H1 (cell line): ENCODE results near the gene TRIM46. TPM values are rescaled to one million over a fixed set of nuclear protein-coding genes. Genes with fewer than 3 reads are reported as not detected.
A peak's percentile ranks its signal among the peaks of the same experiment; 100 is the strongest.

Experiments used
- ASH2L ChIP-seq: fragments of 200-600, 300-600 bp; sonication (generic); IDR thresholded peaks from one replicate; pipeline ENCODE4 v1.7.1; 2017; ENCODE audit warnings: low read length
- BACH1 ChIP-seq: IDR thresholded peaks from 2 replicates; pipeline ENCODE4 v1.6.1; 2012; ENCODE audit warnings: low read length, improper control_type of control experiment
- CBX5 ChIP-seq: fragments of 300-800, 300-1000 bp; sonication (generic); IDR thresholded peaks from 2 replicates; pipeline ENCODE4 v1.7.1; 2016; ENCODE audit warnings: antibody characterized with exemption, low read length, low read depth
- CEBPB ChIP-seq: IDR thresholded peaks from 2 replicates; pipeline ENCODE4 v1.6.1; 2012; ENCODE audit warnings: low read depth, low read length
- CTBP2 ChIP-seq: IDR thresholded peaks from 2 replicates; pipeline ENCODE4 v1.7.0; 2011; ENCODE audit warnings: borderline replicate concordance, mild to moderate bottlenecking, moderate library complexity, mixed read lengths, low read length; ENCODE audit not compliant: insufficient read depth, insufficient read length
- EP300 ChIP-seq, 2 experiments: IDR thresholded peaks; 1 replicate in 1 of 2; 2 replicates in 1 of 2; pipeline ENCODE4 v1.6.1; 2011 to 2012; ENCODE audit warnings: low read depth in 2 of 2, low read length in 2 of 2, mild to moderate bottlenecking in 2 of 2, borderline replicate concordance in 1 of 2, inconsistent platforms in 1 of 2, moderate library complexity in 1 of 2
- HDAC2 ChIP-seq, 2 experiments: fragments of 300-600 bp in 1 of 2; sonication (generic) in 1 of 2; IDR thresholded peaks; 2 replicates each; pipeline ENCODE4 v1.6.1; 2011 to 2012; ENCODE audit warnings: low read depth in 2 of 2, low read length in 2 of 2, mild to moderate bottlenecking in 2 of 2, moderate library complexity in 2 of 2, borderline replicate concordance in 1 of 2, inconsistent platforms in 1 of 2
- HDAC6 ChIP-seq: IDR thresholded peaks from one replicate; pipeline ENCODE4 v1.7.1; 2012; ENCODE audit warnings: low read depth, mild to moderate bottlenecking, inconsistent platforms, low read length, moderate library complexity
- KDM1A ChIP-seq: fragments of 200-600, 300-600 bp; sonication (generic); IDR thresholded peaks from 2 replicates; pipeline ENCODE4 v1.7.1; 2016; ENCODE audit warnings: mild to moderate bottlenecking, low read length, borderline replicate concordance
- MAFK ChIP-seq: IDR thresholded peaks from 2 replicates; pipeline ENCODE4 v1.6.1; 2012; ENCODE audit warnings: low read depth, mild to moderate bottlenecking, improper control_type of control experiment, low read length
- NANOG ChIP-seq: IDR thresholded peaks from 2 replicates; pipeline ENCODE4 v1.6.1; 2011; ENCODE audit warnings: low read length, low read depth, mild to moderate bottlenecking, inconsistent platforms; ENCODE audit not compliant: insufficient read depth, poor library complexity, severe bottlenecking
- POLR2AphosphoS5 ChIP-seq: IDR thresholded peaks from 2 replicates; pipeline ENCODE4 v1.6.1; 2011; ENCODE audit warnings: low read depth, low read length
- POU5F1 ChIP-seq: IDR thresholded peaks from 2 replicates; pipeline ENCODE4 v1.6.1; 2011; ENCODE audit warnings: low read depth, mild to moderate bottlenecking, low read length, moderate library complexity
- RXRA ChIP-seq: IDR thresholded peaks from 2 replicates; pipeline ENCODE4 v1.6.1; 2011; ENCODE audit warnings: low read depth, mild to moderate bottlenecking, low read length, moderate library complexity; ENCODE audit not compliant: insufficient read depth
- SAP30 ChIP-seq: fragments of 300-600 bp; sonication (generic); IDR thresholded peaks from 2 replicates; pipeline ENCODE4 v1.7.1; 2012; ENCODE audit warnings: low read length, moderate library complexity, mild to moderate bottlenecking, inconsistent platforms; ENCODE audit not compliant: insufficient read depth, insufficient replicate concordance
- SIN3A ChIP-seq, 2 experiments: IDR thresholded peaks in 1 of 2; conservative IDR thresholded peaks in 1 of 2; 2 replicates each; pipeline ENCODE4 v1.6.1; 2011 to 2012; ENCODE audit warnings: low read length in 2 of 2, improper control_type of control experiment in 1 of 2, low read depth in 1 of 2, mild to moderate bottlenecking in 1 of 2
- SIX5 ChIP-seq: IDR thresholded peaks from 2 replicates; pipeline ENCODE4 v1.6.1; 2011; ENCODE audit warnings: mild to moderate bottlenecking, low read depth, low read length
- SRF ChIP-seq: IDR thresholded peaks from 2 replicates; pipeline ENCODE4 v1.6.1; 2011; ENCODE audit warnings: mild to moderate bottlenecking, low read depth, low read length, moderate library complexity
- TBP ChIP-seq: IDR thresholded peaks from 2 replicates; pipeline ENCODE4 v1.6.1; 2011; ENCODE audit warnings: low read depth, low read length, improper control_type of control experiment
- TCF12 ChIP-seq: IDR thresholded peaks from 2 replicates; pipeline ENCODE4 v1.6.1; 2011; ENCODE audit warnings: low read depth, mild to moderate bottlenecking, low read length
- TEAD4 ChIP-seq: IDR thresholded peaks from 2 replicates; pipeline ENCODE4 v1.6.1; 2012; ENCODE audit warnings: low read depth, low read length, inconsistent platforms, mixed read lengths
- polyA plus RNA-seq, 7 experiments: library from polyadenylated mRNA; depleted of rRNA in 3 of 7; stranded (reverse) in 5 of 7; unstranded in 2 of 7; fragments of >200 nt in 5 of 7; fragments of 200-250 nt in 2 of 7; gene quantifications; 1 replicate in 5 of 7; 2 replicates in 1 of 7; 4 replicates in 1 of 7; pipeline versions ENCODE4 v1.2.1 to v1.2.3, GENCODE V29; 2011 to 2013; ENCODE audit warnings: missing spikeins in 2 of 7, mixed read lengths in 2 of 7
- total RNA-seq: library from RNA; stranded (reverse); fragmentation: NEBNext Ultra II Directional; extraction: Animal tissue kit (Norgen Biotek cat#: 25700); gene quantifications from 2 replicates; pipeline ENCODE4 v1.2.1, GENCODE V29; 2021
- TF ChIP-seq, protein P1 (sequence below): IDR thresholded peaks from 2 replicates; pipeline ENCODE4 v1.6.1; 2012; ENCODE audit warnings: inconsistent platforms
- TF ChIP-seq, protein P2 (sequence below): IDR thresholded peaks from 2 replicates; pipeline ENCODE4 v1.6.1; 2011; ENCODE audit warnings: low read length, improper control_type of control experiment

Gene TRIM46
- total and polyA plus RNA-seq, 2 of the 8 experiments (the other 6 are each of a cell fraction or from before 2014, with no cell fraction given), result 15.5 to 21.6 TPM

DNA sequence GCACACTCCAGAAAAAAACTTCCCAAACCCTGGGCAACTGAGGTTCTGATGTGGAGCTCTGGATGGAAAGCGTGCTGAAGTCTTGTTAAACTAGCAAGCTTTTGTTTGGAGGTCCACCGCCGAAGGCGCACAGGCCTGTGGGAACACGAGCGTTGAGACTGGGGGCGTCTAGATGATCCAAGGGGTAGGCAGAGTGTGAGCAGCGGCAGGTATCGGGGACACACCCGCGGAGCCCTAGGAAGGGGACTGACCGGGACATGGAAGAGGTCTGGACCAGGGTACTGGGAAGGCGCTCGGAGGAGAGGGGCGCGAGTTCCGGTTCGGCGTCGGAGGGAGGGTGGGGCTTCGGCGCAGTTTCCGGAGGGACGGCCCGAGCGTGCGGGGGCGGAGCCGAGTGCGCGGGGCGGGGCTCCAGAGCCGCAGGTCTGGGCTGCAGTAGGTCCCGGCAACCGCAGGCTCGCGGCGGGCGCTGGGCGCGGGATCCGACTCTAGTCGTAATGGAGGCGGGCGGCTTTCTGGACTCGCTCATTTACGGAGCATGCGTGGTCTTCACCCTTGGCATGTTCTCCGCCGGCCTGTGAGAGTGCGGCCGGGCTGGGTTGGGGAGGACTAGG, 38.1 kb upstream of the TRIM46 start, which contains the start of gene SLC50A1 (continued):
- no peak for TF ChIP-seq NANOG
- TF ChIP-seq TEAD4, result no peak
- TF ChIP-seq, protein P1, sequence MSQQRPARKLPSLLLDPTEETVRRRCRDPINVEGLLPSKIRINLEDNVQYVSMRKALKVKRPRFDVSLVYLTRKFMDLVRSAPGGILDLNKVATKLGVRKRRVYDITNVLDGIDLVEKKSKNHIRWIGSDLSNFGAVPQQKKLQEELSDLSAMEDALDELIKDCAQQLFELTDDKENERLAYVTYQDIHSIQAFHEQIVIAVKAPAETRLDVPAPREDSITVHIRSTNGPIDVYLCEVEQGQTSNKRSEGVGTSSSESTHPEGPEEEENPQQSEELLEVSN, result no peak; the same call in 1 of the 2 replicates
- TF ChIP-seq RXRA, result no peak
- TF ChIP-seq KDM1A, result no peak
- no peak for TF ChIP-seq CEBPB
- no peak for TF ChIP-seq HDAC2 (IDR thresholded peaks at IDR 0.05; ENCODE audit: borderline replicate concordance in 1 of 2, low read depth in 2 of 2, low read length in 2 of 2)
- TF ChIP-seq, protein P2, sequence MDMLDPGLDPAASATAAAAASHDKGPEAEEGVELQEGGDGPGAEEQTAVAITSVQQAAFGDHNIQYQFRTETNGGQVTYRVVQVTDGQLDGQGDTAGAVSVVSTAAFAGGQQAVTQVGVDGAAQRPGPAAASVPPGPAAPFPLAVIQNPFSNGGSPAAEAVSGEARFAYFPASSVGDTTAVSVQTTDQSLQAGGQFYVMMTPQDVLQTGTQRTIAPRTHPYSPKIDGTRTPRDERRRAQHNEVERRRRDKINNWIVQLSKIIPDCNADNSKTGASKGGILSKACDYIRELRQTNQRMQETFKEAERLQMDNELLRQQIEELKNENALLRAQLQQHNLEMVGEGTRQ, result no peak
- TF ChIP-seq ASH2L, result peak; percentile 48
- peak; percentile 65 for TF ChIP-seq POLR2AphosphoS5
- TF ChIP-seq TCF12, result no peak
- no peak for TF ChIP-seq SIX5
- TF ChIP-seq CTBP2, result no peak
- TF ChIP-seq MAFK, result no peak
- TF ChIP-seq SRF, result no peak
- TF ChIP-seq TBP, result peak; percentile 66
- TF ChIP-seq POU5F1, result no peak
- TF ChIP-seq BACH1, result no peak
- TF ChIP-seq SAP30, result peak; percentile 66
- no peak for TF ChIP-seq CBX5
- peak; percentile 1 to 29; a peak in 1 of 4 replicates for TF ChIP-seq SIN3A (conservative IDR thresholded peaks at IDR 0.05 in 1 of 2, IDR thresholded peaks at IDR 0.05 in 1 of 2; ENCODE audit: low read depth in 1 of 2, low read length in 2 of 2)
- TF ChIP-seq HDAC6, result no peak
- no peak for TF ChIP-seq EP300 (IDR thresholded peaks at IDR 0.05; ENCODE audit: borderline replicate concordance in 1 of 2, low read depth in 2 of 2, low read length in 2 of 2)
